HG03108 (cell line): ENCODE measurements around the gene SMIM35.

Experiments used
- ATAC-seq: cut with Tn5 transposase; IDR thresholded peaks from one replicate; pipeline ENCODE4 v1.9.1; 2021; ENCODE audit warnings: moderate library complexity; ENCODE audit not compliant: unreplicated experiment

SMIM35 gene

DNA sequence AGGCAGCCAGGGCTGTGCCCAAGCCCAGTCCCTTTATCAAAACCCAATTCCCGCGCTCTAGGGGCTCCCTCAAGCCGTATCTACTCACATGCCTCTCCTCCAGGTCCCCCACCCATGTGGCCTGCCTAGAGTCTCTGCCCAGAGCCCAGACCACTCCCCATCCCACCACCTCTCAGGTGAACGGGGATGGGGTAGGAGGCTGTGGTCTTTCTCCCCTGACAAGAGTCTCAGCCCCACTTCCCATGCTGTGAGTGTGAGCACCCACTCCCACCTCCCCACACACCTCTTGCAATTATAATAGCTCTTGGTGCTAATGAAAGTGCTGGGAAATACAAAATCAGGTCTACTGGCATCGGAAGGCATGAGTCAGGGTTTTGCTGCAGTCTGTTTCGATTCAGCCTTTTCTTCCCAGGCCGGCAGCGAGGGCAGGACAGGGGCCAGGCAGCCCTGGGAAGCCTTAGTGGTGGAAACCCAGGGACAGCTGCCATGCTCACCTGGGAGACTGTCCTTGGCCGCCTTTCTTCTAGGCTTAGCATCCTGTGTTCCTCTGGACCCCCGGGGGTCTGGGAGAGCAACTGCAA, 26.6 kb downstream of the SMIM35 start:
- no peak for ATAC-seq

DNA sequence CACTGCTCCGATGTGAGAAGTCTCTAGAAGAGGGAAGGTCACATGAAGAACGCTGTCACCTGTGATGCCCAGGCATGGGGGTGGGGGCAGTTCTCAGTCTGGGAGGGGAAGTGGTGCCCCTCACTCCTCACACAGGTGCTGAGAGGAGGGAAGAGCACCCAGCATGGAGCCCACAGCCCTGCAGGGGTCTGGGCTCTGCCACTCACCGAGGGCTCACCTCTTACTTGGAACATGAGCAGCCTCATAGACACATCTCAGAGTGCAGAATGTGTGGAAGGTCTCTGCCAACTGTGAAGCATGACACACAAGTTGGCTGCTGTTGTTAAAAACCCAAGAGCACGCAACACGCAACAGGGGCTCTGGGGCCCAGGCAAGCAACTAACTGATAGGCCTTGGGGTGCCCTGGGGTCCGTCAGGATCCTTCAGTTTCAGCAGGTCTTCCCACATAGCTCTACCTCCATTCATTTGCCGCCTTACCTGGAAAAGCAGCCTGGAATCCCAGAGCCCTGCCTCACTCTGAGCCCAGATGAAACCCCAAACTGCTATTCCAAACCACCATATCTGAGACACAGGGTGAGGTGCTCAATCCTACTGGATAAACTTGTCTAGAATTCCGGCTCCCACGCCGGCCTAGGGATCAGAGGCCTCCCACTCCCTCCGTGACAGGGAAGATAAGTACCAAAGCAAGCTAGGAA, 27.4 kb downstream of the SMIM35 start:
- no peak for ATAC-seq

- ATAC-seq: no peak
Measured at GRCh38 chr11:118058311-118059245, 28.2 kb downstream of the SMIM35 start.

DNA sequence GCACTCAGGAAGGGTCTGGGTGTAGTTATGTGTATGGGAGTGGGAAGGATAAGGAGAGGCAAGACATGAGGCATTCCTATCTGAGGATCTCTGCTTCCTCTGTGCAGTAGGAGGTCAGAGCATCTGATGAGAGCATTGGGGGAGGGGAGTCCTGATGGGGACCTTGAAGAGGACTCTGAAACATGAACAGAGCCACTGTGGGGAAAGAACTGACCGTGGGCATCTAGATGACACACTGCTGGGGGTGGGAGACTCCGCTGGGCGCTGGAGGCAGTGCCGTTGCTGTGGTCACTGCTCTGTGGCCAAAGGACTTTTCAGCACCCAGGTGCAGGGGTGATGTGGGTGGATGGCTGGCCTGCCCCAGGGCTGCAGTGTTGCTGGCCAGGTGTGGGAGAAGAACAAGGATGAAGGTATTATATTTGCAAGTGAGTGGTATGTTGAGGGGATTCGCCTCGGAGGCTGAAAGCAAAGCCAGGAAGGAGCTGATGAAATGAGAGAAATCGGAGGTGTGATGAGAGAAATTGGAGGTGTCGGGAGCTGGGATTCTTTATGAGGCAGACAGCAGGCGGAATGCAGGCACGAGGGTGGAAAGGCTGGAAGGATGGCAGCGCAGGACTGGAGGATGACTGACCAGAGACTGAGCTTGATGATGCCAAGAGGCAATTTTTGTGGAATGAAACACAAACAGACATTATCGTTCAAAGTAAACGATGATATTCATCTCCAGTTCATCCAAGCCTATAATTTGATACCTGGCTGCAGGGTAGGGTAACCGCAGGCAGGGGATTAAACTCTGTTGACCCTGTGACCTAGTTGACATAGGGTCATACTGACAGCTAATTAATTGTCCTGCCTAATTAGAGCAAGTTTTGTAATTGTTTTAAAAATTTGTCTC, 29.3 kb downstream of the SMIM35 start:
- ATAC-seq: no peak

- no peak for ATAC-seq
Measured at GRCh38 chr11:118056806-118057205, 30.0 kb downstream of the SMIM35 start.

DNA sequence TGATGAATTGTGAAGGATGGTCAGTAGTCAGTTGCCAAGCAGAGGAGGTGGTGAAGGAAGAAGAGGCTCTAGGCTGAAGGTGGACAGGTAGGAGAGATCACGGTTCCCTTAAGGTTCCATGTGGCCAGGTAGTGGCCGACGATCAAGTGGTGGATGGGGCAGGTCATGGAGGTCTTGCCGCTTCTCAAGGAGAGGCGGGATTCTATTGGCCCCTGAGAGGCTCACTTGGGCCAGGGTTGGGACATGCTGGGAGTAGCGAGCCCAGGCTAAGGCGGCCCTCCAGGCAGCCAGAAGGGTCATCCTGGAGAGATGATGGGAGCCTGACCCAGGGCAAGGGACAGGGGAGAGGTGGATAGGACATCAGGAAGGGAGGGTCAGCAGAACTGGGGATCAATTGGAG, 30.8 kb downstream of the SMIM35 start:
- ATAC-seq: no peak

GRCh38 chr11:118054712-118055640, 31.8 kb downstream of the SMIM35 start:
- no peak for ATAC-seq

DNA sequence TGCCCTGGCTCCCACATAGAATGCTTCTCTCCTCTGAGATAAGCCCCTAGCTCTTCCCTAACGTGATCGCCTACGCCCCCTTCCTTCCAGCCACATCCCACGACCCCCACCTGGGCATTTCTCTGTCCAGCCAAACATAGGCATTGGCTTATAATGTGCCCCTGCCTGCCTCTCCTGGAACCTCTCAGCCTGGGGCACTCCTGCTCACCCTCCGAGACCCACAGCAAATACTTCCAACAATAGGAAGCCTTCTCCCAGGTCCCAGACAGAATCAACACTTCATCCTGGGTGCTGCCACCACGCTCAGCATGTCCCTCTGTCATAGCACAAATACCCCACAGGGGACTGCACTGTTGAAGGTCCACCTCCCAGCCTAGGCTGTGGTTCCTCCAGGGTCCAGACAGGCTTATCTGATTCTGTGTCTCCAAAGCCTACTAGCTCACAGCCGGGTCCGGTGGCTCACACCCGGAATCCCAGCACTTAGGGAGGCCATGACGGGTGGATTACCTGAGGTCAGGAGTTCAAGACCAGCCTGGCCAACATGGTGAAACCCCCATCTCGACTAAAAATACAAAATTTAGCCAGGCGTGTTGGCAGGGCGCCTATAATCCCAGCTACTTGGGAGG, 34.1 kb downstream of the SMIM35 start:
- ATAC-seq: no peak

GRCh38 chr11:118051611-118052461, 34.9 kb downstream of the SMIM35 start:
- ATAC-seq: no peak

DNA sequence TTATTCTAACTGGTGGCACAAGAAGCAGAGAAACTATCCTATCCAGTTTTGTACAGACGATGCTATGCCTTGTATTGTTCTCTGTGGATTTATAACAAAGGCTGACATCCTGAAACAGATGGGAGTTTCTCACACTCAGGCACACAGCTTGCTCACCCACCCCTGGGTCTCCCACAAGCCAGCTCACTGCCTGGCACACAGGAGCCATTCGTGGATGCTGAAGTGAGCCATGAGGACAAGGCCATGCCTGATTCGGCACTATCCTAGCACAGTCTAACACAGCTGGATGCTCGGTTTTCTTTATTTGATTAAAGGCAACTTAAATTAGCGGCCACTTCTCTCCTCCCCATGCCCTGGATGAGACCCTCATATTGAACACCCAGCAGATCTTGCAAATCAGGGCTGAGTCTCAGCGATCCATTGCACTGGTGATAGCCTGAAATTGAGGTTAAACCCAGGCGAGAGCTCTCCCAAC, 35.6 kb downstream of the SMIM35 start:
- ATAC-seq: no peak

DNA sequence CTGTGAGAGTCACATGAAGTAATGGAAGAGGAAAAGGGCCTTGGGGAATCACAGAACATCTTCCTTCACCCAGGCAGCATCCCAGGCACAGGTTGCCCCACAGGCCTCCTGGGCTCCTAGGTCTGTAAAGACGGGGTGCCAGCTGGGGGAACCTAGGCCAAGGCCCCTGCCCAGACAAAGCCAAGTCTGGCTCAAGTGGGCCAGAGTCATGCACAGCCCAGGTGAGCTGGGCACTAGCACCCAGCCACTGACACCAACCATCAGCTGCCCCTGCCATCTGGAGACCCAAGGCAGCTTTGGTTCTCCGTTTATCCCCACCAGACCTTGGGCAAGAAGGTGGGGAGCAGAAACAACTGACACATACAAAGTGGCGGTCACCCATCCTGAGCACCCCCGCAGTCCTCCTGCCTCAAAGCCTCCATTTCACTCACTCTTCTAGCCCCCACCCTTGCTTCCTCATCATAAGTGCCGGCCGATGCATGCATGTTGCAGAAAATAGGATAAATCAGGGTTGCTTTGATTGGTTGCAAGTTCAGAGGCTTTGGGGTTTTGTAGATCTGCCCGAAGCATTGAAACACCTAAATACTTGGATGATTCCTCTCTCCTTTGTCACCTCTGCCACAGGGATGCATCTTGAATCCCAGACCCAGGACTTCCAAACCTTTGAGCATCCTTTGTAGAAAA, 36.4 kb downstream of the SMIM35 start:
- ATAC-seq: no peak

DNA sequence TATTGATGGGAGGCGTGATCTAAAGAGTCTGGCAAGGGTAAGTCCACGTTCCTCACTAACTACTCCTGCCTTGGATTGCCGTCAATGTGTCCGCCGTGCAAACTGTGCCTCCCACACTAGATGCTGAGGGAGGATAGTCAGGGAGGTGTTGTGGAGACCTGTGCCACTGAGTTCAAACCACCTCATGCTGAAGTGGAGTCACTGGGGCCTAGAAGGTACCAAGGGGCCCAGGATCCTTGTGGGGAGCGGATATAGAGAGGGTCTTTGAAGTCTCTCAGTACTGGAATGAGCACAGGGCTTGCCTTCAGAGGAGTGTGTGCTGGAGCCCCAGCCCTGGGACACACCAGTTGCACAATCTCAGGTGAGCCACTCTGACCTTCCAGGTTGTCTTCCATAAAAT, 37.0 kb downstream of the SMIM35 start:
- ATAC-seq: no peak

GRCh38 chr11:118048472-118049370, 38.0 kb downstream of the SMIM35 start:
- no peak for ATAC-seq

GRCh38 chr11:118047749-118048148, 39.0 kb downstream of the SMIM35 start:
- ATAC-seq: no peak

- no peak for ATAC-seq
Measured at GRCh38 chr11:118046964-118047700, 39.6 kb downstream of the SMIM35 start.
